ENCODE results near the gene ACYP2.

DNA sequence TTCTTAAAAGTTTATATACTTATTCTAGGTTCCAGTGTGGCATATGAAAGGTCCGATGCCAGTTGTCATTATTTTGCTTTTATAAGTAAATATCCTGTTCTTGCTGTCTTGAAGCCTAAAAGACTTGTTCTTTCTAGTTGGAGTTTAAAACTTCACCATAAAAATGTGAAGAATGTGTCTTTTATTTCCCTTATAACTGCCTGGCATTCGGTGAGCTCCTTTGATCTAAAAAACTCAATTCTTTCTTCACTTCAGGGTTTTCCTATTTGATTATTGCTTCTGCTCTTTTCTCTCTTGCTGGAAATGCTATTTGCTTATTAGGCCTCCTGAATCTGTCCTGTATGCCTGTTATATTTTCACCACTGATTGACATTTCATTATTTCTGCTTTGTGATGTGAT is 89.1 kb downstream of the ACYP2 start:
- TF ChIP-seq POLR2A (IDR thresholded peaks at IDR 0.05) = no peak
- TF ChIP-seq, protein P1, sequence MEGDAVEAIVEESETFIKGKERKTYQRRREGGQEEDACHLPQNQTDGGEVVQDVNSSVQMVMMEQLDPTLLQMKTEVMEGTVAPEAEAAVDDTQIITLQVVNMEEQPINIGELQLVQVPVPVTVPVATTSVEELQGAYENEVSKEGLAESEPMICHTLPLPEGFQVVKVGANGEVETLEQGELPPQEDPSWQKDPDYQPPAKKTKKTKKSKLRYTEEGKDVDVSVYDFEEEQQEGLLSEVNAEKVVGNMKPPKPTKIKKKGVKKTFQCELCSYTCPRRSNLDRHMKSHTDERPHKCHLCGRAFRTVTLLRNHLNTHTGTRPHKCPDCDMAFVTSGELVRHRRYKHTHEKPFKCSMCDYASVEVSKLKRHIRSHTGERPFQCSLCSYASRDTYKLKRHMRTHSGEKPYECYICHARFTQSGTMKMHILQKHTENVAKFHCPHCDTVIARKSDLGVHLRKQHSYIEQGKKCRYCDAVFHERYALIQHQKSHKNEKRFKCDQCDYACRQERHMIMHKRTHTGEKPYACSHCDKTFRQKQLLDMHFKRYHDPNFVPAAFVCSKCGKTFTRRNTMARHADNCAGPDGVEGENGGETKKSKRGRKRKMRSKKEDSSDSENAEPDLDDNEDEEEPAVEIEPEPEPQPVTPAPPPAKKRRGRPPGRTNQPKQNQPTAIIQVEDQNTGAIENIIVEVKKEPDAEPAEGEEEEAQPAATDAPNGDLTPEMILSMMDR (IDR thresholded peaks at IDR 0.05) = no peak
- TF ChIP-seq EP300 (IDR thresholded peaks at IDR 0.05) = no peak
